GM19438 (cell line): ENCODE data around the gene TINAGL1.
"Not testable (repeated sequence)": the region's sequence is repeated elsewhere in the genome, so short reads cannot be mapped to it uniquely, and the experiment has no call there.

Experiments
- ATAC-seq: cut with Tn5 transposase; IDR thresholded peaks from one replicate; pipeline ENCODE4 v1.9.1; 2021; ENCODE audit warnings: low read depth; ENCODE audit not compliant: unreplicated experiment

The TINAGL1 gene

DNA sequence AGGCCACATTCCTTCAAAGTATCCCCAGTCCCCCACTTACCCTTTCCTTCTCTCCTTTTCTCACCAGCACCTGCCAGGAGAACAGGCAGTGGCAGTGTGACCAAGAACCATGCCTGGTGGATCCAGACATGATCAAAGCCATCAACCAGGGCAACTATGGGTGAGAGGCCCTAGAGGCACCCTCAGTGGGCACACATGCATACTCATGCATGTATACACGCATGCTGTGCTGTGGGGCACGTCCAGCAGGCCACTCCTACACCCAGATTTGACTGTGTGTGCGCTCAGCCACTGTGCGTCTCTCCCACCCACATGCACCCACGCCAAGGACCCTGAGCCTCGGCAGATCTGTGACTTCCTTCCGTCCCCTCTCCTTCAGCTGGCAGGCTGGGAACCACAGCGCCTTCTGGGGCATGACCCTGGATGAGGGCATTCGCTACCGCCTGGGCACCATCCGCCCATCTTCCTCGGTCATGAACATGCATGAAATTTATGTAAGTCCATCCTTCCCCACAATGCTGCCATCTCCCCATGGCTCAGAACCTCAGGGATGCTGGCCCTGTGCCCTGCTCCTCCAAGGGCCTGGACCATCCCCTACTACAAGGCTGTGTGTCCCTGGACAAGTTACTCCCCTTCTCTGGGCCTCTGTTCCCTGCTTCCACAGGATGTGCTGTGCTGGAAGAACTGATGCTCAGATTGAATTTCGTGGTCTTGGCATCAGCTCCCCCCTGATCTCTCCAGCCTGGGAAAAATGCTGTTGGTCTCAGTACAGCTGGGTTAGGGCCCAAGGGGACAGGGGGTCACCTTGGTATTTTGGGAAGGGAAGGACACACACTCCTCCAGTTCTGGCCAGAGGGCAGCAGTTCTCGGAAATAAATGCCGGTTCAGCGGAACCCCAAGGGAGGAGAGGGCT, 7.0 kb downstream of the TINAGL1 start:
- no peak for ATAC-seq

DNA sequence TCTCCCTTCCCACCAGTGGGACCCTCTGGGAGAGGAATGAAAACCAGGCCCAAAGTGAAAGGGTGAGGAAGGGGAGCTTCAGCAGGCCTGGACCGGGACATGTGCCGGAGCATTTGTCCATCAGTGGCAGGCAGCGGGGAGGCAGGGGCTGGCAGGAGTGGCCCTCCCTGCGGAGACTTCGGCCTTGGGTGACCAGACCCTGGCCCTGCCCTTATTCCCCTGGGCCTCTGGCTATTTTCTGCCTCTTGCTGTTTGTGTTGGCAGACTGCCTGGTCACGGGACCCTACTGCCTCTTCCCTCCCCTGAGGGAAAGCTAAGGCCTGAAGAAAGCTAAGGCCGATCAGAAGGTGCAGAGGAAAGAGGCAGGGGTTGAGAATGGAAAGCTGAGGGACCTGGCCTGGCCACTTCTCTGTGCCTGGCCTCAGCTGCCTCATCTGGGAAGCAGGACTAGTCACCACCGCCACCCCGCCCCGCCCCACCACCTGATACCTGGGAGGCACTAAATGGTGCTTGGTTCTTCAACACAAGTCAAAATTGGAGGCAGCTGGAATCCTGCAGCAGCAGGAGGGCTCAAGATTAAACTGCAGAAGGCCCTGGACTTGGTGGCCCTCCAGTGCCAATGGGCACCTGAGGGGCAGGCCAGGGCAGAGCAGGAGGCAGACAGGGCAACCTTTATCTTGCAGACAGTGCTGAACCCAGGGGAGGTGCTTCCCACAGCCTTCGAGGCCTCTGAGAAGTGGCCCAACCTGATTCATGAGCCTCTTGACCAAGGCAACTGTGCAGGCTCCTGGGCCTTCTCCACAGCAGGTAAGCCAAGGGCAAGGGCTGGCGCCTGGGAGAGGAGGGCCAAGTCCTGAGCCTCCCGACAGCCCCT, 7.9 kb downstream of the TINAGL1 start:
- ATAC-seq = no peak

DNA sequence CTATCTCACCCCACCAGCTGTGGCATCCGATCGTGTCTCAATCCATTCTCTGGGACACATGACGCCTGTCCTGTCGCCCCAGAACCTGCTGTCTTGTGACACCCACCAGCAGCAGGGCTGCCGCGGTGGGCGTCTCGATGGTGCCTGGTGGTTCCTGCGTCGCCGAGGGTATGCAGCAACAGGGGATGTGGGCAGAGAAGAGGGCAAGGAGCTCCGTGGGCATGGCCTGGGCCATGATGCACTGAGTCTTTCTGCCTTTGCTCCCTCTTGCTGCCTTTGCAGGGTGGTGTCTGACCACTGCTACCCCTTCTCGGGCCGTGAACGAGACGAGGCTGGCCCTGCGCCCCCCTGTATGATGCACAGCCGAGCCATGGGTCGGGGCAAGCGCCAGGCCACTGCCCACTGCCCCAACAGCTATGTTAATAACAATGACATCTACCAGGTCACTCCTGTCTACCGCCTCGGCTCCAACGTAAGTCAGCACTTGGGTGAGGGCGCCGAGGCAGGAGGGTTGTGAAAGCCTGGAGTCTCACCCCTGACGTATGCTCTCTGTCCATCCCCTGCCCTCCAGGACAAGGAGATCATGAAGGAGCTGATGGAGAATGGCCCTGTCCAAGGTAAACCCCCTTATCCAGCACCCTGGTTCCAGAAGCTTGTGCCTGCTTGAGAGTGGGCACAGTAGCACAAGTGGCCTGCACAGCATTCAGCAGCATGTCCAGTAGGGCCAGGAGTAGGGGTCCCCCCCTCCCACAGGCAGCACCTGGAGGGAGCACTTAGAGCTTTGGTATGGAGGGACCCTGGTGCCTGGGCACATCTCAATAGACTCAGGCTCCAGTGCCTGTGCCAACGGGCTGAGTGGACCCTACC, 8.8 kb downstream of the TINAGL1 start:
- no peak for ATAC-seq

DNA sequence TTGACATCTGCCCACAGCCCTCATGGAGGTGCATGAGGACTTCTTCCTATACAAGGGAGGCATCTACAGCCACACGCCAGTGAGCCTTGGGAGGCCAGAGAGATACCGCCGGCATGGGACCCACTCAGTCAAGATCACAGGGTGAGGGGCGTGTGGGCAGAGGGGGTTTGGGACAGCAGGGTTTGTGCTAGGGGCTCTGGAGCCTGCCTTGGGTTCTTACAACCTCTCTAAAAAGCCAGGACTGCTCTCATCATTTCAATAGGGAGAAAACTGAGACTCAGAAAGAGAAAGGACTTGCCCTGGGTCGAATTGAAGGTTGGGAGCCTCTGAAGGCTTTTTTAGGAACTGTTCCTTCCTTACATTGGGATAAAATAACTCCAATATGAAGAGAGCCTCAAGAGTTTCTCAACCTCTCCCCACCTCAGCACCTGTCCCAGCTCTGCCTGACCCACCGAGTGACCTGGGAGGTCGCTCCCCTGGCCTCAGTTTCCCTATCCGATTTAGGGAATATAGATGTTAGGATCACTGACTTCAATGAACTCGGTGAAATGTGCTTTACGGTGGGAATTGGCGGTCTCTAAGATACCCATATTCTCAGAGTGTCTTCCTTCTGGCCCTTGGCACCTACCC, 9.5 kb downstream of the TINAGL1 start:
- ATAC-seq = no peak

DNA sequence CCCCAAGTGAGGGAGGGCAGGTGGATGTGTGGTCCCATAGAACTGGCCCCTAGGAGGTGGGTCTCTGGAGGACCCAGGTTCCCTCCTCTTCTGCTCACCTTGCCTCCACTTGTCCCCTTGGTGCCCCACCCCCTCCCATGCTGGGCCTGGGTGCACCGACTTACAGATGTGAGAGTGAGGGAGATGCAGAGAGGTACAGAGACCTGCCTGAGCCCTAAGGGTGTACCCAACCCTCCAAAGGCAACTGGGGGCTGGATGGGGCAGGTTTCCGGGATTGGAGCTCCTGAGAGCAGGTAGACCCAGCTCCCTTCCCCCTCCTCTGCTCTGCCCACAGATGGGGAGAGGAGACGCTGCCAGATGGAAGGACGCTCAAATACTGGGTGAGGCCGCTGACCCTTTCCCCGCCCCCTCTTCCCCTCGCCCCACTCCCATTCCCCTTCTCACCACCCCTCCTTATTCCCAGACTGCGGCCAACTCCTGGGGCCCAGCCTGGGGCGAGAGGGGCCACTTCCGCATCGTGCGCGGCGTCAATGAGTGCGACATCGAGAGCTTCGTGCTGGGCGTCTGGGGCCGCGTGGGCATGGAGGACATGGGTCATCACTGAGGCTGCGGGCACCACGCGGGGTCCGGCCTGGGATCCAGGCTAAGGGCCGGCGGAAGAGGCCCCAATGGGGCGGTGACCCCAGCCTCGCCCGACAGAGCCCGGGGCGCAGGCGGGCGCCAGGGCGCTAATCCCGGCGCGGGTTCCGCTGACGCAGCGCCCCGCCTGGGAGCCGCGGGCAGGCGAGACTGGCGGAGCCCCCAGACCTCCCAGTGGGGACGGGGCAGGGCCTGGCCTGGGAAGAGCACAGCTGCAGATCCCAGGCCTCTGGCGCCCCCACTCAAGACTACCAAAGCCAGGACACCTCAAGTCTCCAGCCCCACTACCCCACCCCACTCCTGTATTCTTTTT, 10.3 kb downstream of the TINAGL1 start:
- no peak for ATAC-seq

DNA sequence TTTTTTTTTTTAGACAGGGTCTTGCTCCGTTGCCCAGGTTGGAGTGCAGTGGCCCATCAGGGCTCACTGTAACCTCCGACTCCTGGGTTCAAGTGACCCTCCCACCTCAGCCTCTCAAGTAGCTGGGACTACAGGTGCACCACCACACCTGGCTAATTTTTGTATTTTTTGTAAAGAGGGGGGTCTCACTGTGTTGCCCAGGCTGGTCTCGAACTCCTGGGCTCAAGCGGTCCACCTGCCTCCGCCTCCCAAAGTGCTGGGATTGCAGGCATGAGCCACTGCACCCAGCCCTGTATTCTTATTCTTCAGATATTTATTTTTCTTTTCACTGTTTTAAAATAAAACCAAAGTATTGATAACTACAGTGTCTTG, 11.0 kb downstream of the TINAGL1 start:
- not testable (repeated sequence) for ATAC-seq

DNA sequence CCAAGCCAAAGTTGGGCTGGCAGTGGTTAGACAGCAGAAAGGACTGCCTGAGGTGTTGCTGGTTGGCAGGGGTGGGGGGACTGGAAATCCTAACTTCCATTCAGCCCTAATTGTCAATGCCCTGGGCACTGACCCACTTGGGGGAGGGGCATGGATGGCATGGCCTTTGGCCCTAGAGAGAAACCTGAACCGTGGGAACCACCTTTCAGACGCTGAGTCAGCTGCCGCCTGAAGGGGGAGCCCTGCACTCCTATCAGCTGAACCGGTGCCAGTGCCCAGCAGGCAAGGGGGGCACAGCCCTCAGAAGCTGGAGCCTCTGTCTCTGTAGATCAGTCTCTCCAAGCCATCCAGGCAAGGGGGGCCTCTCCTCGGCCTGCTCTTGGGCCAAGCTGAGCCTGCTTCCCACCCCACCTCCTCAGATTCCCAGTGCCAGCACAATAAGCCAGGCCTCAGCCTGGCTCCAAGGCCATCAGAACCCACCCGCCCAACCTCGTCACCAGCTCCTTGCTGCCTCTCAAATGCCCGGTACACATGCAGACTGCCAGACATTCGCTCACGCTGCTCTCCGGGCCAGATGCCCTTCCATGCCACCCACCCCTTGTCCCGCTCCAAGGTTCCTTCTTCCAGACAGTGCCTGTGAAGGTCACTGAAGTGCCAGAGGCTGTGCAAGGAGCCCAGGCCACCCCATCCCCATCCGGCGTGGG, 11.6 kb downstream of the TINAGL1 start:
- no peak for ATAC-seq

DNA sequence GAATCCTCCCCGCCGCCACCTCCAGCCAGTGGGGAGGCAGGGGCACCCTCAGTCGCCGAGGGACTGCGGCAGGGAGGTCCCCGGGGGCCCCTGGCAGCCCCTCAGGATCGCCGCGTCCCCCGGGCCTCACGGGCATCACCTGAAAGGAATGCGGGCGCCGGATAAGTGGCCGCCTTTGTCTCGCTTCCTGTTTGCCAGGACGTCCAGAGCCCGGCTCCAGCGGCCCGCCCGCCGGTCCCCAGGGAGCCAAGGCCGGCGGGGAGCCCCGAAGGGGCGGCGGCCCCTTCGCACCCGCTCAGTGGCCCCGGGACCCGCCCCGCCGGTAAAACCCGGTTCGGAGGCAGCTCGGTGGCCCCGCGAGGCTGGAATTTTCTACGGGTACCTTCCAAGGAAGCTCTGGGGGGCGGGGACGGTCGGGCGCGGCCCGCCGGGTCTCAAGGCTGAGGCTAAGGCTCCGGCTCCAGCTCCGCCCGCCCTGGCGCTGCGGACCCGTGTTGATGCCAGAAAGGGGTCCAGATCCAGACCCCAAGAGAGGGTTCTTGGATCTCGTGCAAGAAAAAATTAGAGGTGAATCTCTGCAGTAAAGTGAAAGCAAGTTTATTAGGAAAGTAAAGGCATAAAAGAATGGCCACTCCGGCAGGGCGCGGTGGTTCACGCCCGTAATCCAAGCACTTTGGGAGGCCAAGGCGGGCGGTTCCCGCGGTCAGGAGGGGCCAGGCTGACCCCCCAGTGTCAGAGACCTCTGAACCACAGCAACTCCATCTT, 12.6 kb downstream of the TINAGL1 start:
- no peak for ATAC-seq

DNA sequence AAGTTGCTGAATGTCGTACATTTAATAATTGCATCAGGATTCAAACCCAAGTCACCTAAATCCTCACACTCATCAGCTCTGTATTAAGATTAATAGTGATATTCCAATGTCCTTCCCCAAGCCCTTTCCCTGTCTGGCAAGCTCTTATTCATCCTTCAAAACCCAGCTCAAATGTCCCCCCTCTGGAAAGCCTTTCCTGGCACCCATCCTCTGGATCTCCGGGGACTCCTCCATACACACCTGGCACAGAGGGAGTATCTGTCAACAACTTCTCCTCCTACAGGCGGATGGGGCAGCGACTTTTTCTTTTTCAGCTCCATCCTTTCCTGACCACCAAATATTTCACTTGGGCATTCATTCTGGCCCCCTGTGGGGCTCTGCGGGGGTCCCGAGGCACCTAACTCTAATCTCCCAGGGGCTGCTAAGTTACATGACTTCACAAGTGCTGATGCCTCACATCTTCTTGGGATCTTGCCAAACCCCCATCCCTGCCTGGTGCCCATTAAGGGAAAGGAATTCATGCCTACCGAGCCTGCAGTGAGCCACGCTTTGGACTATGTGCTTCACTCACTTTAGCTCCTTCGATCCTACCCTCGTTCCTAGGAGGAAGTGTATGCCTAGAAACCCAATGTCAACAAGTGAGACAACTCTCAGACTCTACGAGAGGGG, 15.2 kb downstream of the TINAGL1 start:
- no peak for ATAC-seq

DNA sequence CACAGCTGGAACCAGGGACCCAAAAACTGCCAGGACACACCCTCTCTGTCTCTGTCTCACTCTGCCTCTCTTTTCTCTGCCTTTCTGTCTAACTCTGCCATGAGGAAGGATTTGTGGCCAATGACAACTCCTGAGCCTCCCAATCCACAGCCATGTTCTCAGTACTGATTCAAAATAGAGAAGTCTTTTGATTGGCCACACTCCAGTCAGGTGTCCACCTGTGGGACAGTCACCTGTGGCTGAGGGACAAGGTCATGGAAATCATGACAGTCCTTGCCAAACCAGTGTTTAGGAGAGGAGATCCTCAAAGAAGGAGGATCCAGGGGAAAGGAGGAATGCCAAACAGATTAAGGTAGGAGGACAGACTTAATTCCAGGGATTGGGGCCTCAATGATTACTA, 15.8 kb downstream of the TINAGL1 start:
- ATAC-seq = no peak

DNA sequence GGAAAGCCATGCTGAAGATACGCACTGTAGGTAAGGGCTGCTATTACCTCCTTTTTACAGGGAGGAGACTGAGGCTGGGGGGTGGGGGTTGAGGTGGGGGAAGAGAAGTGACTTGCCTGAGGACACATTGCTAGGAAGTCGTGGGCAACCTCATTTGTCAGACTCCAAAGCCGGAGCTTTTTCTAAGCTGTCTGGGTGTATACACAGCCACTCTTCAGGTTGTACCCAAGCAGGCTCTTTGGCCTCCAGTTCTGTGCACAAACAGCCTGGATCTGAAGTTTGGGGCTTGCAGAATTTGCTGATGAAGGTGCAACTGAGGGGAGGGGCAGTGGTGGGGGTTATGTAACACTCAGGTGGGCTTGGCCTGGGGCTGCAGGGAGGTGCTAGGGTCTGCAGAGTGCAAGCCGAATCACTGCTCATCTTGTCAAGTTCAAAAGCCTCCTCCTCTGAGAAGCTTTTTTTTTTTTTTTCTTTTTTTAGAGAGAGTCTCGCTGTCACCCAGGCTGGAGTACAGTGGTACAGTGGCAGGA, 16.9 kb downstream of the TINAGL1 start:
- no peak for ATAC-seq

DNA sequence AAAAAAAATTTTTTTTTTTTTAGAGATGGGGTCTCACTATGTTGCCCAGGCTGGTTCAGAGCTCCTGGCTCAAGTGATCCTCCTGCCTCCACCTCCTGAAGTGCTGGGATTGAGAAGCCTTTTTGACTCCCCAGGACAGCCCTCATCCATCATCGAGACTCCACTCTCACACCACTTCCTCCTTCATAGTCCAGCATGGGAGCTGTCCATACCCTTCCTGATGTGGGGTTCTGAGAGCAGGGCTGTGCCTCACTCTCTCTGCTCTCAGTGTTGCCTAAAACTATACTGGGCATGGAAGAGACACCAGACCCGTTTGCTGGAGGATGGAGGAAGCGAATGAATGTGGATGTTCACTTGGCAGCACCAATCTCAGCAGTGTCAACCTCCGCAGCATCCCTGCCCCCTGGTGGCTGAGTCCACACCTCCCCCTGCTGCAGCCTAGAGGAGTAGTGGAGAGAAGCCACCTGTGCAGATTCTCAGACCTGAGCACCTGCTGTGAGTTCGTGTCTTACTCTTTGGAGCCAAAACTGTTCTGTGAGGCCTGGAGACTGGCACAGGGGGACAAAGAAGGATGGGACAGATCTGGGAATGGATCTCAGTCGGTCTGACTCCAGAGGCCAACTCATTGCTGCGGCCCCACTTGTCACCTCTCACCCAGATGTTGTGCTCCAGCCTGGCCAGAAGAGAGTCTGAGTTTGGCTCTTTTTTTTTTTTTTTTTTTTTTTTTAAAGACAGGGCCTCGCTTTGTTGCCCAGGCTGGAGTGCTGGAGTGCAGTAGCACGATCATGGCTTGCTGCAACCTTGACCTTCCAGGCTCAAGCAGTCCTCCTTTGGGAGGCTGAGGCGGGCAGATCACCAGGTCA, 17.7 kb downstream of the TINAGL1 start:
- no peak for ATAC-seq

DNA sequence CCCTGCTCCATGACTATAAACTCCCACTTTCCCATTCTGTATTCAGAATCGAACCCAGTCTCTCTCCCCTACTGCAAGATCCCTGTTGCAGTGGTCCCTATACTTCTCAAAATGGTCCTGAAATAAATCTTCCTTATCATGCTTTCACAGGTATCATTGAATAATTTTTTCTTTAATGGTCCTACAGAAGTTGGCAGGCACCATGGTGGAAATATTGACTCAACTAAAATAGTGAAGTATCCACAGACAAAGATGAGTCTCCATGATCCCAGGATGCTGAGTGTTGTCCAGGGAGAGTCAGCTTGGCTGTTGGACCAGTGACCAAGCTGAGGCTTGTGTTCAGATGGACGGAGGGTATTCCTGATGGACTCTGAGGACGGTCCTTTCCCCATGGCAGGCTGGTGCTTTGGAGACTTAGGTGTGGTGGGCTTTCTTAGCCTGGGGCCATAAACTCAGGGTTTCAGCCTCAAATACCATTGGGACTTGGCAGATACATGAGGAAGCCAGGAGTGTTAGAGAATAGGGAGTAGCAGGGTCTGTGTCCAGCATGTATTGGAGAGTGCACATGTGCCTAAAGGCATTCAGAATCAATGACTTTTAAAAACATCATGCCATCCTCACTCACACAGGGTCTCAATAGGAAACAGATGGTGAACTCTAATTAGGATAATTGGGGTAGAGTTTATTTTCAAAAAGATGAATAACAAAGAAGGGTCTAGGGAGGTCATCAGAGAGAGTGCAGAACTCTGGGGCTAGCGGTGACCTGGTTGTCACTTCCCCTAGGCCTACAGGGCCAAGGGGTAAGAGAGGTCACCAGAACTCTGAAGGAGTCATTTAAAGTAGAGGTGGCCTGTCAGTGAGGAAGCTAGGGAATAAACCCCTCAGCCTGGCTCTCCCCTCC, 19.8 kb downstream of the TINAGL1 start:
- ATAC-seq = no peak

DNA sequence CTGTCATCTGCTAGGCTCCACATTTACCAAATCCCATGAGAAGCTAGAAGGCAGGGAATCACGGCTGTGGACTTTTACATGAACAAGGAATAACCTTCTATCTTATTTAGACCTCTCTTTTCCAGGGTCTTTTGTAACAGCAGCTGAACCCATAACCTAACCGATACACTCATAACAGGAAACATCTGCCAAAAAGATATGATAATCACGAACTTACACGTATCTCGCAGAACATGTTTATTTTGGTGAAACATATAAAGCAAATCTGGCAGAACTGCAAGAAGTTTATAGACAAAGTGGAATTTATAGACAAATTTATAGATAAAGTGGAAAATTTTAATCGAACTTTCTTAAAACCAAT, 20.4 kb downstream of the TINAGL1 start:
- ATAC-seq = no peak

DNA sequence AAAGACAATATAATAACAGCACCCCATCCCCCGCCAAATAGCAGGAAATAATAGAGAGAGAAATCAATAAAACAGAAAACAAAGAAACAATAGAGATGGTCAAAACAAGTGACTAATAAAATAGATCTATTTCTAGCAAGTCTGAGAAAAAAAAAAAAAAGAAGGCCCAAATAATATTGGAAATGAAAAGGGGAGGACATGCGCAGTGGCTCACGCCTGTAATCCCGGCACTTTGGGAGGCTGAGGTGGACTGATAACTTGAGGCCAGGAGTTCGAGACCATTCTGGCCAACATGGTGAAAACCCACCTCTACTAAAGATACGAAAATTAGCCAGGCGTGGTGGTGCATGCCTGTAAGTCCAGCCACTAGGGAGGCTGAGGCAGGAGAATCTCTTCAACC, 22.7 kb downstream of the TINAGL1 start:
- ATAC-seq = no peak
